Skeletal muscle satellite cell (primary cell): Measurements from ENCODE around the gene TUBGCP5.
"Not testable (repeated sequence)": the region's sequence is repeated elsewhere in the genome, so short reads cannot be mapped to it uniquely, and the experiment has no call there.

Source experiments
- H3K27me3 ChIP-seq: 2 replicates; pipeline ENCODE4 v1.7.0; 2013; ENCODE audit warnings: low read length; ENCODE audit not compliant: control insufficient read depth, insufficient read depth
- H3K36me3 ChIP-seq: 2 replicates; pipeline ENCODE4 v1.7.0; 2013; ENCODE audit warnings: mild to moderate bottlenecking, control low read depth, low read length; ENCODE audit not compliant: insufficient read depth
- H3K4me1 ChIP-seq: 2 replicates; pipeline ENCODE4 v1.7.0; 2013; ENCODE audit warnings: low read length; ENCODE audit not compliant: control insufficient read depth, insufficient read depth
- H3K4me2 ChIP-seq: 2 replicates; pipeline ENCODE4 v1.7.0; 2013; ENCODE audit warnings: mild to moderate bottlenecking, low read length
- H3K4me3 ChIP-seq: 2 replicates; pipeline ENCODE4 v1.7.0; 2013; ENCODE audit warnings: low read length
- H3K9ac ChIP-seq: 2 replicates; pipeline ENCODE4 v1.7.0; 2013; ENCODE audit warnings: mild to moderate bottlenecking, low read depth, low read length, moderate library complexity
- H3K9me3 ChIP-seq: replicated peaks from 2 replicates; pipeline ENCODE4 v1.7.0; 2013; ENCODE audit warnings: mild to moderate bottlenecking, control low read depth, low read length

The TUBGCP5 gene

DNA sequence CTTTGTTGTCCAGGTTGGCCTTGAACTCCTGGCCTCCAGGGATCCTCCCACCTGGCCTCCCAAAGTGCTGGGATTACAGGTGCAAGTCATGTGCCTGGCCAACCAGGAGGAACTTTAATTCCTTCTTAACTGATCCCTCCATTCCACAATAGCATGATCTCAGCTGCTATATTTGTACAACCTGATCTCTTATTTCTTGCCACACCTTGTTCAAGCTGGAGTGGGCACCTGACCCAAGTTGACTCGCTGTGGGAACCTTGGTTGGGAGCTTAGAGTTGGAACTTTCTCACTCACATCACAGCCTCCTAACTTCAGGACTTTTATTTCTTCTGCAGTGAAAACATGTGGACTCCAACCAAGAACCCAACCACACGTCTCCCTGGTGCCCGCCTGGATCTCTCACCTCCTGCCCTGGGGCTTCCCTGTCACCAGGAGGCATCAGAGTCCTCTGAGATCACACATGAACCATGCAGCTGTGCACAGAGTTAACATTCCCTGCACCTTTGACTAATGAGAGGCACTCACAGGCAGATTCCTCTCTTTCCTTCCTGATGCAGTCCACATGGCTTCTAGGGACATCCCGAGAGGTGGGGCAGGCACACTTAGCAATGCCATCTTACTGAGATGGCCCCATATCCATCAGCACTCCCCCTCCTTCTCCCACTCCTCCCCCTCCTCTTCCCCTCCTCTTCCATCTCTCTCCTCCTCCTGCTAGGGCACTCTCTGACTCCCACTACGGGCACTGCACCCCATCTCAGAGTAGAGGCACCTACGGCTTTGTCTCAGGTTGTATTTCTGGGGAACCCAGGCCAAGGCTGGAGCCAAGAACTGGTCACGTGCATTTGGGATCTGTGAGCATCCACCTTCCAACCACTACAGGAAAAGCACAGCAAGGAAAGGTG is 49.5 kb downstream of the TUBGCP5 start:
- H3K9me3 ChIP-seq, result no peaks in the 10 kb centered on the region
- no peaks in the 10 kb centered on the region for H3K4me1 ChIP-seq
- H3K27me3 ChIP-seq, result no peaks in the 10 kb centered on the region
- no peak overlapping the region for H3K4me3 ChIP-seq
- H3K4me2 ChIP-seq, result no peak overlapping the region
- peaks cover 5% of the 10 kb centered on the region for H3K36me3 ChIP-seq
- no peak overlapping the region for H3K9ac ChIP-seq

DNA sequence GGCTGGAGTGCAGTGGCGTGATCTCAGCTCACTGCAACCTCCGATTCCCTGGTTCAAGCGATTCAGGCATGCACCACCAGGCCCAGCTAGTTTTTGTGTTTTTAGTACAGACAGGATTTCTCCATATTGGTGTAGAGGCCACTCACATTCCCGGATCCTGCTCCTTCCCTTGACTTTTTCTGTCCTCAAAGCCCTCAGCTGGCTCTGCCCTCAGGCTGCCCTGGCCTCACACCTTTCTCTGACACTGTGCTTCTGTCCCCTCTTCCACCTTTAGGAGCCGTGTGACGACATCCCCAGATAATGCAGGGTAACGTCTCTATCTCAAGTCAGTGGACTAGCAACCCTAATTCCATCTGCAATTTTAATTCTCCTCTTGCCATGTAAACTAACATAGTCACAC is 50.6 kb downstream of the TUBGCP5 start:
- H3K4me1 ChIP-seq, result no peaks in the 10 kb centered on the region
- no peaks in the 10 kb centered on the region for H3K9me3 ChIP-seq
- no peaks in the 10 kb centered on the region for H3K27me3 ChIP-seq
- H3K36me3 ChIP-seq, result no peaks in the 10 kb centered on the region
- no peak overlapping the region for H3K4me3 ChIP-seq
- H3K9ac ChIP-seq, result no peak overlapping the region
- H3K4me2 ChIP-seq, result no peak overlapping the region

- H3K9me3 ChIP-seq, H3K9ac ChIP-seq, H3K4me3 ChIP-seq, H3K27me3 ChIP-seq, H3K36me3 ChIP-seq, H3K4me2 ChIP-seq: not testable (repeated sequence)
- H3K4me1 ChIP-seq, result peaks cover 10% of the 10 kb centered on the region
These were observed 57.4 kb downstream of the TUBGCP5 start for GRCh38 chr15:22981931-22982330.

DNA sequence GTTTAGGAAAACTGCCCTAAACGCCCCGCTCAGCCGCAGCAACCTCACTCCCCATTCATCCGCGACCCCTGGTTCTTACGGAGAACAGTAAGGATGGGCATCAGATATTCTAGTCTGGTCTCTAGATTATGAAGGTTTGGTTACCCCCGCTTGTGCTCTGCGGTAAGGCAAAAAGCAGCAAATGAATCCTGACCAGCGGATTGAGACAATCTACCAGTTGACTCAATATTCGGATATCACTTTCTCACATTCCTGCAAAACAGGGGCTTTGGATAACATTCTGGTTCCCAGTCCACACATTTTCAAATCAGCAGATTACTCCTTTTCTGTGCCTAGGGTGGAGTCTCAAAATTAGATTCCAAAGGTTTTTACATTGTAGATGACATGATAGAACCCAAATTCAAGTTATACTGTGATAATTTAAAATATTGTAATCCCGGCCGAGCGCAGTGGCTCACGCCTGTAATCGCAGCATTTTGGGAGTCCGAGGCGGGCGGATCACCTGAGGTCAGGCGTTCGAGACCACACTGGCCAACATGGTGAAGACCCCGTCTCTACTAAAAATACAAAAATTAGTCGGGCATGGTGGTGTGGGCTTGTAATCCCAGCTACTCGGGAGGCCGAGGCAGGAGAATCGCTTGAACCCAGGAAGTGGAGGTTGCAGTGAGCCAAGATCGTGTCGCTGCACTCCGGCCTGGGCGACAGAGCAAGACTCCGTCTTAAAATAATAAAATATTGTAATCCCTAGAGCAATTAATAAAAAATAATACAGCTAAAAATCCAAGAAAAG is 58.1 kb downstream of the TUBGCP5 start:
- no peaks in the 10 kb centered on the region for H3K9me3 ChIP-seq
- no peaks in the 10 kb centered on the region for H3K36me3 ChIP-seq
- H3K27me3 ChIP-seq, result no peaks in the 10 kb centered on the region
- H3K4me2 ChIP-seq, result peak overlapping the region; percentile 94
- peak overlapping the region; percentile 75 for H3K9ac ChIP-seq
- peak overlapping the region; percentile 75 for H3K4me3 ChIP-seq
- peaks cover 10% of the 10 kb centered on the region for H3K4me1 ChIP-seq

GRCh38 chr15:22980189-22981050 is 58.9 kb downstream of the TUBGCP5 start, which contains the start of gene CYFIP1:
CYFIP1 (minus strand) TSS chr15:22980368; CDS start chr15:22947285, 33,083 bp downstream.
- H3K4me2 ChIP-seq, result peak within 1 kb of the TSS; percentile 94

DNA sequence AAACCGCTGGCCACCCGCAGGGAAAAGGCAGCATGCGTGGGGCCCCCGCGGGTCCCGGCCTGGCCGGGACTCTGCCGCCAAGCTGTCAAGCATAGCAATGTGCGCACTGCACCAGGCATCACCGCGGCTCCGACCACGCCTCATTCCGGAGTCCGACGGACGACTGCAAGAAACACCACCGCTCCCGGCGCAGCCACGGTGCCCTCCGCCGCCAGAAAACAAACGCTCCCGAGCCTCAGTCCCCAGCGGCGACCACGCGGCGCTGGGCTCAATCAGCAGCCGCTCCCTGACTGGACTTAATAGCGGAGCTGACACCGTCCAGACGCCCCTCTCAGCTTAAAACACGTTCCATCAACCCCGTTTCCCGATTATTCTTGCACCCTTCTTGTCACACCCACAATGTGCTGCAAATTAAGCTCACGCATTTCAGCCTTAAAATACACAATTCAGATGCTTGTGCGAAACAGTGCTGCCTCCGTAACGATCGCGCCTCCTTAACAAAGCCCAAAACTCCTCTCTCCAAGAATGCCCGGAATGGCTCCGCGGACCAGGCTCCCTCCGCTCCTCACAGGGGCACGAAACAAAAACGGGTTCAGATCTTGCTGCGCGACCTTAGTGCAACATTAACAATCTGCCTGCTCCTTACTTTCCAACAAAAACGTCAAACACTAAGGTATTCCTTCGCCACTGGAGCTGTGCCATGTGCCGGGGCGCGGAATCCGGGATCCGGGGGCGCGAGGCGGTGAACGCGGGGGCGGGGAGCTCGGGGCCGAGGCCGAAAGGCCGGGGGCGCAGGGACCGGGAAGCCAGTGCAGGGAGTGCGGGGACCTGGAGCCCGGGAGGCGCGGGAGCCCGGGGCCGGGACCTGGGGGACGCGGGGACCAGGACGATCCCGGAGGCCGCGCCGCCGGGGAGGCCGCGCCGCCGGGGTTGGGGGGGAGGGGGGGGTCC is 59.9 kb downstream of the TUBGCP5 start:
- Histone ChIP-seq H3K9me3 (no peaks in the 10 kb centered on the region), H3K9ac (peak overlapping the region; percentile 75), H3K36me3 (no peaks in the 10 kb centered on the region), H3K4me3 (peak overlapping the region; percentile 75), H3K27me3 (no peaks in the 10 kb centered on the region), H3K4me1 (peaks cover 10% of the 10 kb centered on the region), H3K4me2 (peak overlapping the region; percentile 94)

More at GRCh38 chr15:22980189-22981050, 58.9 kb downstream of the TUBGCP5 start, which contains the start of gene CYFIP1:
- Histone ChIP-seq H3K36me3 (no peaks in the 10 kb centered on the region), H3K4me1 (peaks cover 10% of the 10 kb centered on the region), H3K9ac (peak within 1 kb of the TSS; percentile 75), H3K27me3 (no peaks in the 10 kb centered on the region), H3K9me3 (no peaks in the 10 kb centered on the region), H3K4me3 (peak within 1 kb of the TSS; percentile 75)

DNA sequence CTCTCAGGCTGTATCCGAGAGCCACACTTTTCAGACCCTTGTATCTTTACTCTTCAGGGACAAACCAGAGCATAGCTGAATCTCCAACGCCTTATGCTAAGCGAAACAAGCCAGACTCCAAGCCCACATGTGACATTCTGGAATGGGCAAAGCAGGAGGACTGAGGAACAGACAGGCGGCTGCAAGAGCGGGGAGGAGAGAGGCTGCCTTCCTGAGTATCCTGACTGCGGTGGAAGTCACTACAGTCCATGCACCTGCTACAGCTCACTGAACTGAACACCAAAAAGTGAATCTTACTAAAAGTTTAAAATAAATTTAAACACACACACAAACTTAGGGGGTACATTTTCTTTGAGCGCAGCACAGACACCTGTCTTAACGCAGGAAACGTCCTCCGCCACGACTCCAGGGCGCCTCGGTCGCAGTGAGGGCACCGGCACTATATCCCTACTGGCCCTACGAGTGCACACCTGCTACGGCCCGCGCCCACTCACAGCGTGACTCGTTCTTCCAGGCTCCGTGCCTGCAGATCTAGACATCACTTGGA is 60.6 kb downstream of the TUBGCP5 start:
- Histone ChIP-seq H3K4me3 (peak overlapping the region; percentile 75), H3K9ac (peak overlapping the region; percentile 75), H3K4me1 (peaks cover 10% of the 10 kb centered on the region), H3K9me3 (no peaks in the 10 kb centered on the region), H3K27me3 (no peaks in the 10 kb centered on the region), H3K4me2 (peak overlapping the region; percentile 94), H3K36me3 (no peaks in the 10 kb centered on the region)

DNA sequence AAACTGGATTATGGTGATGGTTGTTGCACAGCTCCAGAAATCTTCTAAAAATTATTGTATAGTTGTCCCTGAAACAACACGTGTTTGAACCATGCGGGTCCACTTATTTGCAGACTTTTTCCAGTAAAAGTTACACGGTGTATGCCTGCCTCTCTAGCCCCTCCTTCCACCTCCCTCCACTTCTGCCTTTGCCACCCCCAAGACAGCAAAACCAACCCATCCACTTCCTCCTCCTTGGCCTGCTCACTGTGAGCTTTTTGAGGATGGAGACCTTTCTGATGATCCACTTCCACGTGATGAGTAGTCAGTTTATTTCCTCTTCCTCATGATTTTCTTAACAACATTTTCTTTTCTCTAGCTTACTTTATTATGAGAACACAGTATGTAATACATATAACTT is 64.6 kb downstream of the TUBGCP5 start:
- Histone ChIP-seq H3K4me1 (peaks cover 5% of the 10 kb centered on the region), H3K9me3 (no peaks in the 10 kb centered on the region), H3K27me3 (no peaks in the 10 kb centered on the region), H3K36me3 (no peaks in the 10 kb centered on the region), H3K9ac (no peak overlapping the region), H3K4me2 (no peak overlapping the region), H3K4me3 (no peak overlapping the region)

DNA sequence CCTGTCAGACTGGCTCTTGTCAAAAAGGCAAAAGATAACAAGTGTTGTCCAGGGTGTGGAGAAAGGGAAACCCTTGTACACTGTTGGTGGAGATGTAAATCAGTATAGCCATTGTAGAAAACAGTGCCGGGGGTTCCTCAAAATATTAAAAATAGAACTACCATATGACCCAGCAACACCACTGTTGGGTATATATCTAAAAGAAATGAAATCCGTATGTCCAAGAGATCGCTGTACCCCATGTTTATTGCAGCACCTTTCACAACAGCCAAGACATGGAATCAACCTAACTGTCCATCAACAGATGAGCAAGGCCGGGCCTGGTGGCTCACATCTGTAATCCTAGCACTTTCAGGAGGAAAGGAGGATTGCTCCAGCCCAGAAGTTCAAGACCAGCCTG is 65.4 kb downstream of the TUBGCP5 start:
- Histone ChIP-seq H3K4me3 (no peak overlapping the region), H3K9me3 (no peaks in the 10 kb centered on the region), H3K36me3 (no peaks in the 10 kb centered on the region), H3K4me1 (peaks cover 8% of the 10 kb centered on the region), H3K9ac (no peak overlapping the region), H3K4me2 (no peak overlapping the region), H3K27me3 (no peaks in the 10 kb centered on the region)

GRCh38 chr15:22973286-22973685 is 66.1 kb downstream of the TUBGCP5 start:
- Histone ChIP-seq H3K4me2 (no peak overlapping the region), H3K4me1 (peaks cover 10% of the 10 kb centered on the region), H3K9ac (no peak overlapping the region), H3K9me3 (no peaks in the 10 kb centered on the region), H3K4me3 (no peak overlapping the region), H3K27me3 (no peaks in the 10 kb centered on the region), H3K36me3 (no peaks in the 10 kb centered on the region)
